ENCODE results near the gene TRIM47.
A peak's percentile ranks its signal among the peaks of the same experiment; 100 is the strongest.

TRIM47 gene

GRCh38 chr17:75850928-75851692 is 27.3 kb downstream of the TRIM47 start:
- Histone ChIP-seq H3K18ac (ENCODE audit: low read depth in 1 of 2, low read length in 2 of 2) (no peak overlapping the region), H4K91ac (ENCODE audit: low read length) (no peak overlapping the region), H3K36me3 (ENCODE audit: control insufficient read depth in 1 of 2, insufficient read depth in 2 of 2, low read depth in 1 of 2, low read length in 2 of 2) (peaks cover 52 to 61% of the 10 kb centered on the region in 2 experiments), H3K4me2 (ENCODE audit: low read length, poor library complexity, severe bottlenecking) (no peak overlapping the region), H3K4me3 (ENCODE audit: insufficient read depth in 1 of 2, low read depth in 1 of 2, low read length in 2 of 2) (no peak overlapping the region), H2BK5ac (ENCODE audit: low read depth, low read length, poor library complexity, severe bottlenecking) (no peak overlapping the region), H2BK12ac (ENCODE audit: low read length in 2 of 2) (no peak overlapping the region), H3K9me3 (ENCODE audit: control insufficient read depth, low read length) (no peaks in the 10 kb centered on the region), H3K14ac (ENCODE audit: low read length in 2 of 2) (no peak overlapping the region), H3K27ac (ENCODE audit: low read length, poor library complexity, severe bottlenecking) (peak overlapping the region; percentile 22), H4K8ac (ENCODE audit: low read length) (no peak overlapping the region), H2BK120ac (ENCODE audit: low read depth, low read length) (no peak overlapping the region), H3K4me1 (ENCODE audit: control insufficient read depth, insufficient read depth, low read depth, low read length) (peaks cover 11% of the 10 kb centered on the region), H3K9ac (ENCODE audit: low read length) (no peak overlapping the region), H3K4ac (ENCODE audit: low read depth in 1 of 2, low read length in 2 of 2) (no peak overlapping the region), H2AFZ (ENCODE audit: low read depth, low read length) (no peak overlapping the region), H3K23ac (ENCODE audit: low read length in 2 of 2) (no peak overlapping the region), H3K27me3 (ENCODE audit: control insufficient read depth in 1 of 2, insufficient read depth in 1 of 2, low read length in 2 of 2) (no peaks in the 10 kb centered on the region), H3K79me1 (replicated peaks; ENCODE audit: low read length, poor library complexity, severe bottlenecking) (peaks cover 18% of the 10 kb centered on the region), H2BK15ac (ENCODE audit: low read depth, poor library complexity, severe bottlenecking) (no peak overlapping the region), H2AK5ac (ENCODE audit: low read length, severe bottlenecking) (no peak overlapping the region)
- no peak for DNase-seq
- WGBS, result 97% methylated on average over 12 of the region's 12 CpGs

GRCh38 chr17:75849724-75850123 is 28.7 kb downstream of the TRIM47 start:
- Histone ChIP-seq H3K14ac (ENCODE audit: low read length in 2 of 2) (no peak overlapping the region), H3K4me2 (ENCODE audit: low read length, poor library complexity, severe bottlenecking) (no peak overlapping the region), H2AFZ (ENCODE audit: low read depth, low read length) (no peak overlapping the region), H2AK5ac (ENCODE audit: low read length, severe bottlenecking) (peak overlapping the region; percentile 55), H4K91ac (ENCODE audit: low read length) (no peak overlapping the region), H3K4me3 (ENCODE audit: insufficient read depth in 1 of 2, low read depth in 1 of 2, low read length in 2 of 2) (no peak overlapping the region), H3K27me3 (ENCODE audit: control insufficient read depth in 1 of 2, insufficient read depth in 1 of 2, low read length in 2 of 2) (no peaks in the 10 kb centered on the region), H3K18ac (ENCODE audit: low read depth in 1 of 2, low read length in 2 of 2) (no peak overlapping the region), H4K8ac (ENCODE audit: low read length) (no peak overlapping the region), H3K36me3 (ENCODE audit: control insufficient read depth in 1 of 2, insufficient read depth in 2 of 2, low read depth in 1 of 2, low read length in 2 of 2) (peaks cover 62 to 70% of the 10 kb centered on the region in 2 experiments), H2BK5ac (ENCODE audit: low read depth, low read length, poor library complexity, severe bottlenecking) (no peak overlapping the region), H2BK120ac (ENCODE audit: low read depth, low read length) (no peak overlapping the region), H3K4ac (ENCODE audit: low read depth in 1 of 2, low read length in 2 of 2) (no peak overlapping the region), H3K4me1 (ENCODE audit: control insufficient read depth, insufficient read depth, low read depth, low read length) (peaks cover 20% of the 10 kb centered on the region), H3K79me1 (replicated peaks; ENCODE audit: low read length, poor library complexity, severe bottlenecking) (peaks cover 17% of the 10 kb centered on the region), H3K23ac (ENCODE audit: low read length in 2 of 2) (no peak overlapping the region), H3K27ac (ENCODE audit: low read length, poor library complexity, severe bottlenecking) (no peak overlapping the region), H2BK12ac (ENCODE audit: low read length in 2 of 2) (no peak overlapping the region), H3K9me3 (ENCODE audit: control insufficient read depth, low read length) (no peaks in the 10 kb centered on the region), H2BK15ac (ENCODE audit: low read depth, poor library complexity, severe bottlenecking) (no peak overlapping the region), H3K9ac (ENCODE audit: low read length) (no peak overlapping the region)
- 96% methylated on average over 9 of the region's 9 CpGs for WGBS
- no peak for DNase-seq

GRCh38 chr17:75849279-75849646 is 29.1 kb downstream of the TRIM47 start:
- Histone ChIP-seq H3K23ac (ENCODE audit: low read length in 2 of 2) (no peak overlapping the region), H2BK120ac (ENCODE audit: low read depth, low read length) (no peak overlapping the region), H2BK5ac (ENCODE audit: low read depth, low read length, poor library complexity, severe bottlenecking) (no peak overlapping the region), H3K36me3 (ENCODE audit: control insufficient read depth in 1 of 2, insufficient read depth in 2 of 2, low read depth in 1 of 2, low read length in 2 of 2) (peaks cover 62 to 70% of the 10 kb centered on the region in 2 experiments), H4K91ac (ENCODE audit: low read length) (no peak overlapping the region), H4K8ac (ENCODE audit: low read length) (no peak overlapping the region), H3K14ac (ENCODE audit: low read length in 2 of 2) (no peak overlapping the region), H2BK12ac (ENCODE audit: low read length in 2 of 2) (no peak overlapping the region), H3K4ac (ENCODE audit: low read depth in 1 of 2, low read length in 2 of 2) (no peak overlapping the region), H2AK5ac (ENCODE audit: low read length, severe bottlenecking) (no peak overlapping the region), H3K27me3 (ENCODE audit: control insufficient read depth in 1 of 2, insufficient read depth in 1 of 2, low read length in 2 of 2) (no peaks in the 10 kb centered on the region), H3K9me3 (ENCODE audit: control insufficient read depth, low read length) (no peaks in the 10 kb centered on the region), H2AFZ (ENCODE audit: low read depth, low read length) (no peak overlapping the region), H3K4me3 (ENCODE audit: insufficient read depth in 1 of 2, low read depth in 1 of 2, low read length in 2 of 2) (no peak overlapping the region), H3K9ac (ENCODE audit: low read length) (no peak overlapping the region), H3K4me2 (ENCODE audit: low read length, poor library complexity, severe bottlenecking) (no peak overlapping the region), H3K18ac (ENCODE audit: low read depth in 1 of 2, low read length in 2 of 2) (no peak overlapping the region), H3K79me1 (replicated peaks; ENCODE audit: low read length, poor library complexity, severe bottlenecking) (peaks cover 17% of the 10 kb centered on the region), H3K27ac (ENCODE audit: low read length, poor library complexity, severe bottlenecking) (no peak overlapping the region), H3K4me1 (ENCODE audit: control insufficient read depth, insufficient read depth, low read depth, low read length) (peaks cover 25% of the 10 kb centered on the region), H2BK15ac (ENCODE audit: low read depth, poor library complexity, severe bottlenecking) (no peak overlapping the region)
- WGBS, result 98% methylated on average over 11 of the region's 11 CpGs
- DNase-seq, result no peak

- Histone ChIP-seq H4K8ac (ENCODE audit: low read length) (no peak overlapping the region), H3K14ac (ENCODE audit: low read length in 2 of 2) (no peak overlapping the region), H3K27ac (ENCODE audit: low read length, poor library complexity, severe bottlenecking) (no peak overlapping the region), H3K9ac (ENCODE audit: low read length) (no peak overlapping the region), H3K9me3 (ENCODE audit: control insufficient read depth, low read length) (no peaks in the 10 kb centered on the region), H2BK12ac (ENCODE audit: low read length in 2 of 2) (no peak overlapping the region), H3K36me3 (ENCODE audit: control insufficient read depth in 1 of 2, insufficient read depth in 2 of 2, low read depth in 1 of 2, low read length in 2 of 2) (peaks cover 62 to 70% of the 10 kb centered on the region in 2 experiments), H2AK5ac (ENCODE audit: low read length, severe bottlenecking) (no peak overlapping the region), H2BK5ac (ENCODE audit: low read depth, low read length, poor library complexity, severe bottlenecking) (no peak overlapping the region), H3K4ac (ENCODE audit: low read depth in 1 of 2, low read length in 2 of 2) (no peak overlapping the region), H4K91ac (ENCODE audit: low read length) (no peak overlapping the region), H3K4me3 (ENCODE audit: insufficient read depth in 1 of 2, low read depth in 1 of 2, low read length in 2 of 2) (no peak overlapping the region), H2BK120ac (ENCODE audit: low read depth, low read length) (no peak overlapping the region), H3K4me2 (ENCODE audit: low read length, poor library complexity, severe bottlenecking) (no peak overlapping the region), H3K79me1 (replicated peaks; ENCODE audit: low read length, poor library complexity, severe bottlenecking) (peaks cover 17% of the 10 kb centered on the region), H3K23ac (ENCODE audit: low read length in 2 of 2) (no peak overlapping the region), H2BK15ac (ENCODE audit: low read depth, poor library complexity, severe bottlenecking) (peak overlapping the region; percentile 62), H2AFZ (ENCODE audit: low read depth, low read length) (no peak overlapping the region), H3K4me1 (ENCODE audit: control insufficient read depth, insufficient read depth, low read depth, low read length) (peaks cover 28% of the 10 kb centered on the region), H3K27me3 (ENCODE audit: control insufficient read depth in 1 of 2, insufficient read depth in 1 of 2, low read length in 2 of 2) (no peaks in the 10 kb centered on the region), H3K18ac (ENCODE audit: low read depth in 1 of 2, low read length in 2 of 2) (no peak overlapping the region)
- peak; percentile 40 for DNase-seq
- WGBS, result 69% methylated on average over 16 of the region's 16 CpGs
These were observed 29.7 kb downstream of the TRIM47 start for GRCh38 chr17:75848523-75849278.

Measured in mesenchymal stem cell (in vitro differentiated cells and primary cell).